Endothelial cell of umbilical vein (primary cell): ENCODE measurements around the gene UVSSA. TPM values are rescaled to one million over a fixed set of nuclear protein-coding genes. Genes with fewer than 3 reads are reported as not detected.

ENCODE experiments used
- BruUV-seq: library from RNA; stranded (reverse); fragments of 400-500 nt; replicated peaks from 2 replicates; lab custom pipeline; 2021; lab: Mats Ljungman, UMichigan
- CTCF ChIA-PET: fragments of 300-600, 350-600 bp; sonication (Branson Sonifier 250); formaldehyde crosslinking; loops from one replicate; lab custom pipeline; 2021; ENCODE audit warnings: antibody characterized with exemption, inconsistent platforms; lab: Charles Lee
- POLR2A ChIA-PET: fragments of 300-600, 350-600 bp; sonication (Branson Sonifier 250); formaldehyde crosslinking; loops from one replicate; lab custom pipeline; 2021; ENCODE audit warnings: antibody characterized with exemption, inconsistent platforms; lab: Charles Lee
- DNase-seq: peaks from one replicate; pipeline ENCODE4 v3.0.0-alpha.2; 2011; ENCODE audit warnings: low read depth, low spot score
- FAIRE-seq: peaks from 2 replicates; lab custom pipeline; 2011; peaks lifted over from hg19 to GRCh38; lab: Jason Lieb, UNC
- H2AFZ ChIP-seq: 2 replicates; pipeline ENCODE4 v1.6.0; 2012; ENCODE audit warnings: low read depth, low read length, control low read depth, inconsistent platforms
- H3K27ac ChIP-seq: 2 replicates; pipeline ENCODE4 v1.5.1; 2011; ENCODE audit warnings: low read depth, mild to moderate bottlenecking, control low read depth, low read length, moderate library complexity; ENCODE audit not compliant: insufficient read depth
- H3K27me3 ChIP-seq, 2 experiments: 2 replicates each; pipeline versions ENCODE4 v1.6.0 to v1.6.1; 2011; ENCODE audit warnings: low read length in 2 of 2, mixed read lengths in 1 of 2; ENCODE audit not compliant: control insufficient read depth in 2 of 2, insufficient read depth in 2 of 2
- H3K36me3 ChIP-seq, 2 experiments: 2 replicates in 1 of 2; 3 replicates in 1 of 2; pipeline ENCODE4 v1.5.1; 2011; ENCODE audit warnings: low read length in 2 of 2, mild to moderate bottlenecking in 1 of 2, moderate library complexity in 1 of 2; ENCODE audit not compliant: control insufficient read depth in 2 of 2, insufficient read depth in 2 of 2; ENCODE audit errors: extremely low read depth in 1 of 2
- H3K4me1 ChIP-seq: 3 replicates; pipeline ENCODE4 v1.5.1; 2011; ENCODE audit warnings: mild to moderate bottlenecking, low read length; ENCODE audit not compliant: control insufficient read depth, insufficient read depth; ENCODE audit errors: extremely low read depth
- H3K4me2 ChIP-seq: 2 replicates; pipeline ENCODE4 v1.6.1; 2011; ENCODE audit warnings: low read length, control low read depth, mixed read lengths; ENCODE audit not compliant: insufficient read depth
- H3K4me3 ChIP-seq, 3 experiments: fragments of 200-600 bp in 1 of 3; sonication (generic), shearing (Covaris generic) in 1 of 3; replicated peaks in 1 of 3; 2 replicates each; pipeline ENCODE4 v1.5.1; 2011 to 2016; ENCODE audit warnings: control low read depth in 3 of 3, low read length in 3 of 3, mild to moderate bottlenecking in 2 of 3, inconsistent platforms in 1 of 3, low read depth in 1 of 3, moderate library complexity in 1 of 3; ENCODE audit not compliant: insufficient read depth in 1 of 3
- H3K79me2 ChIP-seq: 2 replicates; pipeline ENCODE4 v1.6.0; 2012; ENCODE audit warnings: low read length, inconsistent platforms; ENCODE audit not compliant: control insufficient read depth, insufficient read depth
- H3K9ac ChIP-seq: replicated peaks from 2 replicates; pipeline ENCODE3; 2011; ENCODE audit warnings: low read length, control low read depth; ENCODE audit not compliant: insufficient read depth; ENCODE audit errors: extremely low read depth
- H3K9me1 ChIP-seq: replicated peaks from 3 replicates; pipeline ENCODE4 v1.6.0; 2011; ENCODE audit warnings: mild to moderate bottlenecking, low read length; ENCODE audit not compliant: control insufficient read depth, insufficient read depth; ENCODE audit errors: extremely low read depth
- H3K9me3 ChIP-seq: replicated peaks from 2 replicates; pipeline ENCODE4 v1.5.1; 2012; ENCODE audit warnings: low read length, inconsistent platforms; ENCODE audit not compliant: control insufficient read depth, insufficient read depth
- H4K20me1 ChIP-seq: replicated peaks from 2 replicates; pipeline ENCODE3; 2011; ENCODE audit warnings: mild to moderate bottlenecking, low read length; ENCODE audit not compliant: control insufficient read depth, insufficient read depth; ENCODE audit errors: extremely low read depth
- JUN ChIP-seq: IDR thresholded peaks from 2 replicates; pipeline ENCODE4 v1.6.1; 2011; ENCODE audit warnings: borderline replicate concordance, low read depth; ENCODE audit not compliant: insufficient read length, insufficient read depth
- MAX ChIP-seq: IDR thresholded peaks from 2 replicates; pipeline ENCODE4 v1.6.1; 2011; ENCODE audit not compliant: insufficient read depth, insufficient read length
- POLR2A ChIP-seq: IDR thresholded peaks from 2 replicates; pipeline ENCODE4 v1.6.1; 2012; ENCODE audit warnings: low read depth, mild to moderate bottlenecking, control low read depth, low read length
- POLR2AphosphoS5 ChIP-seq: IDR thresholded peaks from 2 replicates; pipeline ENCODE4 v1.6.1; 2012; ENCODE audit warnings: low read depth, mild to moderate bottlenecking, control low read depth, low read length, moderate library complexity; ENCODE audit not compliant: insufficient read depth
- dilution Hi-C: fragments of 300-500 bp; cut with MboI; formaldehyde crosslinking; loops from one replicate; pipeline ENCODE4 v1.15.0; 2019; ENCODE audit warnings: low sequenced_read_pairs; ENCODE audit not compliant: extremely low pct_ligation_motif_present
- intact Hi-C: fragments of 100-400 bp; cut with micrococcal nuclease; formaldehyde crosslinking; loops from one replicate; pipeline ENCODE4 v1.10.0; 2022
- polyA plus RNA-seq, 4 experiments: library from polyadenylated mRNA; depleted of rRNA in 3 of 4; stranded (reverse) in 3 of 4; unstranded in 1 of 4; fragments of >200 nt; gene quantifications; 2 replicates each; pipeline versions ENCODE4 v1.2.1 to v1.2.3, GENCODE V29; 2011 to 2012; ENCODE audit warnings: missing spikeins in 1 of 4
- total RNA-seq: library from RNA; stranded (reverse); gene quantifications from 2 replicates; pipeline ENCODE4 v1.2.3, GENCODE V29; 2021
- TF ChIP-seq, protein P1 (sequence below), 2 donors: IDR thresholded peaks; 1 replicate in 1 of 2; 2 replicates in 1 of 2; pipeline ENCODE4 v1.5.1; 2011; ENCODE audit warnings: low read length in 2 of 2, mild to moderate bottlenecking in 2 of 2, moderate library complexity in 2 of 2, control low read depth in 1 of 2, inconsistent platforms in 1 of 2, low read depth in 1 of 2; ENCODE audit not compliant: insufficient read depth in 1 of 2; ENCODE audit errors: extremely low read depth in 1 of 2

Gene UVSSA
- total and polyA plus RNA-seq, 2 donors (not counting 3 experiments of a cell fraction or from before 2014, with no cell fraction given) = 7.1 to 14.9 TPM

- H3K9ac ChIP-seq = peak overlapping the region; percentile 82
- POLR2A ChIA-PET = interaction anchor here (1.4 kb wide), 1 partner anchor 97 kb away, joined by 5 read pairs; no protein-coding TSS in a partner anchor
- DNase-seq = peak; percentile 89
Observed at GRCh38 chr4:1347410-1347864, 429 bp downstream of the UVSSA start.

More at GRCh38 chr4:1347410-1347864, 429 bp downstream of the UVSSA start:
- H4K20me1 ChIP-seq = no peaks in the 10 kb centered on the region
- no TSS peak for BruUV-seq
- CTCF ChIA-PET = interaction anchor here (0.9 to 3.0 kb wide), 6 partner anchors 8 to 282 kb away, joined by 3 to 20 read pairs (median 7); partner anchors contain the start of gene CTBP1
- dilution Hi-C loops = no loop called here
- H3K36me3 ChIP-seq = no peaks in the 10 kb centered on the region
- H3K4me1 ChIP-seq = peaks cover 16% of the 10 kb centered on the region
- H3K9me1 ChIP-seq = no peaks in the 10 kb centered on the region
- peak overlapping the region; percentile 93 for H3K4me2 ChIP-seq
- peak overlapping the region; percentile 58 for H2AFZ ChIP-seq
- no peaks in the 10 kb centered on the region for H3K79me2 ChIP-seq
- FAIRE-seq = peak; percentile 76
- peak overlapping the region; percentile 82 for H3K27ac ChIP-seq
- H3K27me3 ChIP-seq = no peaks in the 10 kb centered on the region
- TF ChIP-seq MAX (peak; percentile 19), POLR2AphosphoS5 (peak; percentile 49), JUN (no peak), POLR2A (peak; percentile 85)
- TF ChIP-seq, protein P1, sequence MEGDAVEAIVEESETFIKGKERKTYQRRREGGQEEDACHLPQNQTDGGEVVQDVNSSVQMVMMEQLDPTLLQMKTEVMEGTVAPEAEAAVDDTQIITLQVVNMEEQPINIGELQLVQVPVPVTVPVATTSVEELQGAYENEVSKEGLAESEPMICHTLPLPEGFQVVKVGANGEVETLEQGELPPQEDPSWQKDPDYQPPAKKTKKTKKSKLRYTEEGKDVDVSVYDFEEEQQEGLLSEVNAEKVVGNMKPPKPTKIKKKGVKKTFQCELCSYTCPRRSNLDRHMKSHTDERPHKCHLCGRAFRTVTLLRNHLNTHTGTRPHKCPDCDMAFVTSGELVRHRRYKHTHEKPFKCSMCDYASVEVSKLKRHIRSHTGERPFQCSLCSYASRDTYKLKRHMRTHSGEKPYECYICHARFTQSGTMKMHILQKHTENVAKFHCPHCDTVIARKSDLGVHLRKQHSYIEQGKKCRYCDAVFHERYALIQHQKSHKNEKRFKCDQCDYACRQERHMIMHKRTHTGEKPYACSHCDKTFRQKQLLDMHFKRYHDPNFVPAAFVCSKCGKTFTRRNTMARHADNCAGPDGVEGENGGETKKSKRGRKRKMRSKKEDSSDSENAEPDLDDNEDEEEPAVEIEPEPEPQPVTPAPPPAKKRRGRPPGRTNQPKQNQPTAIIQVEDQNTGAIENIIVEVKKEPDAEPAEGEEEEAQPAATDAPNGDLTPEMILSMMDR (IDR thresholded peaks at IDR 0.05; ENCODE audit: extremely low read depth in 1 of 2, insufficient read depth in 1 of 2, low read depth in 1 of 2, low read length in 2 of 2) = no peak
- no peaks in the 10 kb centered on the region for H3K9me3 ChIP-seq
- peak overlapping the region; percentile 8 to 76 (median 60) for H3K4me3 ChIP-seq
- intact Hi-C loops = loop anchor here (1.0 kb wide), 1 partner anchor 58 kb away; the partner anchor contains the start of gene MAEA
